ENCODE results near the gene AKR1C2.
"Not testable (repeated sequence)": the region's sequence is repeated elsewhere in the genome, so short reads cannot be mapped to it uniquely, and the experiment has no call there.

The AKR1C2 gene

GRCh38 chr10:5023177-5023805, 19.6 kb upstream of the AKR1C2 start:
- DNase-seq (ENCODE audit: low read depth) = no peak

GRCh38 chr10:5021624-5022290, 18.1 kb upstream of the AKR1C2 start:
- not testable (repeated sequence) for DNase-seq (ENCODE audit: low read depth)

GRCh38 chr10:5019770-5020612, 16.3 kb upstream of the AKR1C2 start:
- DNase-seq (ENCODE audit: low read depth) = not testable (repeated sequence)

GRCh38 chr10:5018671-5019277, 15.1 kb upstream of the AKR1C2 start:
- DNase-seq (ENCODE audit: low read depth) = not testable (repeated sequence)

GRCh38 chr10:5018134-5018533, 14.5 kb upstream of the AKR1C2 start:
- no peak for DNase-seq (ENCODE audit: low read depth)

- DNase-seq (ENCODE audit: low read depth) = no peak
Observed at GRCh38 chr10:5014936-5015335, 11.3 kb upstream of the AKR1C2 start.

- DNase-seq (ENCODE audit: low read depth) = not testable (repeated sequence)
Observed at GRCh38 chr10:5014200-5014910, 10.7 kb upstream of the AKR1C2 start.

GRCh38 chr10:5013385-5013784, 9.7 kb upstream of the AKR1C2 start:
- no peak for DNase-seq (ENCODE audit: low read depth)

GRCh38 chr10:5012595-5012994, 8.9 kb upstream of the AKR1C2 start:
- no peak for DNase-seq (ENCODE audit: low read depth)

- DNase-seq (ENCODE audit: low read depth) = not testable (repeated sequence)
Observed at GRCh38 chr10:5011392-5011791, 7.7 kb upstream of the AKR1C2 start.

- not testable (repeated sequence) for DNase-seq (ENCODE audit: low read depth)
Observed at GRCh38 chr10:5010043-5010442, 6.4 kb upstream of the AKR1C2 start.

GRCh38 chr10:5008857-5009548, 5.3 kb upstream of the AKR1C2 start:
- not testable (repeated sequence) for DNase-seq (ENCODE audit: low read depth)

GRCh38 chr10:5004501-5004900, 844 bp upstream of the AKR1C2 start:
- DNase-seq (ENCODE audit: low read depth) = not testable (repeated sequence)

- not testable (repeated sequence) for DNase-seq (ENCODE audit: low read depth)
Observed at GRCh38 chr10:5004030-5004385, 351 bp upstream of the AKR1C2 start.

- DNase-seq (ENCODE audit: low read depth) = no peak
Observed at GRCh38 chr10:5002013-5002727, 1.5 kb downstream of the AKR1C2 start.

GRCh38 chr10:4998671-4999070, 5.0 kb downstream of the AKR1C2 start:
- no peak for DNase-seq (ENCODE audit: low read depth)

GRCh38 chr10:4994260-4994659, 9.4 kb downstream of the AKR1C2 start:
- not testable (repeated sequence) for DNase-seq (ENCODE audit: low read depth)

- not testable (repeated sequence) for DNase-seq (ENCODE audit: low read depth)
Observed at GRCh38 chr10:4992564-4992963, 11.1 kb downstream of the AKR1C2 start.

GRCh38 chr10:4991463-4991862, 12.2 kb downstream of the AKR1C2 start:
- DNase-seq (ENCODE audit: low read depth) = not testable (repeated sequence)

GRCh38 chr10:4990217-4990616, 13.4 kb downstream of the AKR1C2 start:
- DNase-seq (ENCODE audit: low read depth) = no peak
